ENCODE results near the gene C2orf68. TPM values are rescaled to one million over a fixed set of nuclear protein-coding genes. Genes with fewer than 3 reads are reported as not detected.

Gene C2orf68
- total RNA-seq, 1 experiment from 2014 or later, result 26.6 TPM

DNA sequence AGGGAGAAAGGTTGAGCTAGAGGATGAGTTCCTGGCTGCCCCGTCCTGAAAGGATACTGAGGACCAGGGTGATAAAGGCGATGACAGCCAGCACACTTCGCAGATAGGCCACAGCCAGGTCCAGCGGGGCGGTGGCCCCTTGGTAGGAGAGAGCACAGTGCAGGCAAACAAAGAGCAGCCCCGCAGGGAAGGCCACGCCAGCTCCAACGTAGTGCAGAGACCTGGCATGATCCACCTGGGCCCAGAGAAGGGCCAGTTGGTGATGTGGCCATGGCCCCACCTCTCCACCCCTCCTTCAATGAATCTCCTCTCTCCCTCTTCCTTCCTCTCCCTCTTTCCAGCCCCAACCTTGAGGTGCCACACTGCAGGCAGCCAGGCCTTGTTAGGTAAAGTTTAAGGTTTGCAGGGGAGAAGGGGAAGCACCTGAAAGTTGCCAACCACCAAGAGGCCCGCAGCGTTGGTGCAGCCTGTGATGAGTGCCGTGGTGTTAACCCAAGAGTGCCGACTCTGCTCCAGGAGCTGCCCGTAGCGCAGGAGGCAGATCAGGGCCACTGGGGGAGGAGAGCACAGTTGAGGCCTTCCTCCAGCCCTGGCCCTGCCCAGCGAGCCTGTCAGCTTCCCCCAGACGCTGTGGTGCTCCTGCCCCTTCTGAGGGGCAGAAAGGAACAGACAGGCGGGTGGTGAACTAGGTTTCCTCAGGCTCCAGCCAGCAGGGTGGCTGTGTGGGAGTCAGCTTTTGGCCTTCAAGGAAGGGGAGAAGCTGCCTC is 12.2 kb downstream of the C2orf68 start:
- DNase-seq (no peak), ATAC-seq (no peak)
- Histone ChIP-seq H3K9me3 (ENCODE audit: low read length) (no peaks in the 10 kb centered on the region), H4K20me1 (ENCODE audit: low read length) (no peaks in the 10 kb centered on the region), H3K79me2 (ENCODE audit: low read length) (peaks cover 20% of the 10 kb centered on the region), H3K27me3 (ENCODE audit: low read length) (no peaks in the 10 kb centered on the region), H3K4me1 (ENCODE audit: insufficient read depth, low read length) (peaks cover 16% of the 10 kb centered on the region), H3K9ac (ENCODE audit: low read length) (no peak overlapping the region), H3K4me3 (ENCODE audit: low read length) (no peak overlapping the region), H3F3A (ENCODE audit: low read length, unreplicated experiment) (no peaks in the 10 kb centered on the region), H2AFZ (ENCODE audit: low read length) (no peak overlapping the region), H3K27ac (ENCODE audit: low read length) (no peak overlapping the region), H3K4me2 (ENCODE audit: low read length) (no peak overlapping the region), H3K36me3 (ENCODE audit: low read depth, low read length) (peaks cover 13% of the 10 kb centered on the region; the same call in 1 of the 2 replicates), H3K9me2 (replicated peaks; ENCODE audit: low read length) (no peaks in the 10 kb centered on the region)
- intact Hi-C loops (cut with micrococcal nuclease), result loop anchor here (5.0 kb wide), 1 partner anchor 272 kb away; the partner anchor contains the start of gene TGOLN2
- POLR2A ChIA-PET (ENCODE audit: unreplicated experiment), result interaction anchor here (0.6 kb wide), 1 partner anchor 51 kb away, joined by 3 read pairs; no protein-coding TSS in a partner anchor
- CTCF ChIA-PET, result no interaction called here
- TF ChIP-seq EZH2phosphoT487 (IDR thresholded peaks at IDR 0.05; ENCODE audit: borderline replicate concordance, low read length), result no peak
- TF ChIP-seq, protein P1, sequence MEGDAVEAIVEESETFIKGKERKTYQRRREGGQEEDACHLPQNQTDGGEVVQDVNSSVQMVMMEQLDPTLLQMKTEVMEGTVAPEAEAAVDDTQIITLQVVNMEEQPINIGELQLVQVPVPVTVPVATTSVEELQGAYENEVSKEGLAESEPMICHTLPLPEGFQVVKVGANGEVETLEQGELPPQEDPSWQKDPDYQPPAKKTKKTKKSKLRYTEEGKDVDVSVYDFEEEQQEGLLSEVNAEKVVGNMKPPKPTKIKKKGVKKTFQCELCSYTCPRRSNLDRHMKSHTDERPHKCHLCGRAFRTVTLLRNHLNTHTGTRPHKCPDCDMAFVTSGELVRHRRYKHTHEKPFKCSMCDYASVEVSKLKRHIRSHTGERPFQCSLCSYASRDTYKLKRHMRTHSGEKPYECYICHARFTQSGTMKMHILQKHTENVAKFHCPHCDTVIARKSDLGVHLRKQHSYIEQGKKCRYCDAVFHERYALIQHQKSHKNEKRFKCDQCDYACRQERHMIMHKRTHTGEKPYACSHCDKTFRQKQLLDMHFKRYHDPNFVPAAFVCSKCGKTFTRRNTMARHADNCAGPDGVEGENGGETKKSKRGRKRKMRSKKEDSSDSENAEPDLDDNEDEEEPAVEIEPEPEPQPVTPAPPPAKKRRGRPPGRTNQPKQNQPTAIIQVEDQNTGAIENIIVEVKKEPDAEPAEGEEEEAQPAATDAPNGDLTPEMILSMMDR (conservative IDR thresholded peaks at IDR 0.05; ENCODE audit: low read depth, low read length), result no peak
- no peak for TF ChIP-seq EZH2 (IDR thresholded peaks at IDR 0.05; ENCODE audit: low read length, unreplicated experiment)
- BruUV-seq (replicated peaks), result no TSS peak

DNA sequence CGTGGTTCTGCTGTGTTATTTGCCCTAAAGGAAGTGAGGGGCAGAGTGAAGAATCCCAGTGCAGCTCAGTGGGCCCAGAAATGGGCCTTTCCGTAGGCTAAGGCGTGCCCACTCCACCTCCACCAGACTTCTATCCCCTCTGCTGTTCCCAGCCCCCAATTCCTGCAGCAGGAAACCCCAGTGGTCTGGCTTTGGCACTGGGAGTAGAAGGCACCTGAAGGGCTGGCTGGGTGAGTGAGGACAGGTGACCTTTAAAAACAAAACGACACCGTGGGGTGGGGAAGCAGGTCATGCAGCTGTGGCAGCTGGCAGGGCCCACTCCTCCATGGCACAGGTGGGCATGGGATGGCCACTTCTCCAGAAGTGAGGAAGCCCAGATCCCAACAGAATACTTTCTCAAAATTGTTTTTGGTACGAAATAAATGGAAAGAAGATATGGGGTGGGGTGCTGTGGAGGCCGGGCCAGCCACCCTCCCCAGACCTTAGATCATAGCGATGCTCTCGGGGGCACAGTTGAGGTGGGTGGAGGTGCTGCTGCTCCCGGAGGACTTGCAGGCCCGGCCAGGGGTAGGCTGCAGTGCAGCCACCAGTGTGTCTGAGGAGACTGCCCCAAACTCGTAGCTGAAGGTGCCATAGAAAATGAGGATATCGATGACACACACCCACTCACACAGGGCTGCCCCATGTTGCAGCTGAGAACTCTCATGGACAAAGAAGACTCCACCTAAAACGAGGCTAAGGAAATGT is 13.1 kb downstream of the C2orf68 start:
- Histone ChIP-seq H3K79me2 (ENCODE audit: low read length) (peaks cover 20% of the 10 kb centered on the region), H2AFZ (ENCODE audit: low read length) (no peak overlapping the region), H3K27me3 (ENCODE audit: low read length) (no peaks in the 10 kb centered on the region), H3K36me3 (ENCODE audit: low read depth, low read length) (peaks cover 13% of the 10 kb centered on the region; the same call in 1 of the 2 replicates), H3K9ac (ENCODE audit: low read length) (no peak overlapping the region), H4K20me1 (ENCODE audit: low read length) (no peaks in the 10 kb centered on the region), H3K4me3 (ENCODE audit: low read length) (no peak overlapping the region), H3K27ac (ENCODE audit: low read length) (no peak overlapping the region), H3K9me2 (replicated peaks; ENCODE audit: low read length) (no peaks in the 10 kb centered on the region), H3K4me2 (ENCODE audit: low read length) (no peak overlapping the region), H3F3A (ENCODE audit: low read length, unreplicated experiment) (no peaks in the 10 kb centered on the region), H3K9me3 (ENCODE audit: low read length) (no peaks in the 10 kb centered on the region), H3K4me1 (ENCODE audit: insufficient read depth, low read length) (peaks cover 16% of the 10 kb centered on the region)
- intact Hi-C loops (cut with micrococcal nuclease), result no loop called here
- CTCF ChIA-PET, result no interaction called here
- no TSS peak for BruUV-seq (replicated peaks)
- POLR2A ChIA-PET (ENCODE audit: unreplicated experiment), result no interaction called here
- TF ChIP-seq EZH2 (IDR thresholded peaks at IDR 0.05; ENCODE audit: low read length, unreplicated experiment) (no peak), EZH2phosphoT487 (IDR thresholded peaks at IDR 0.05; ENCODE audit: borderline replicate concordance, low read length) (no peak)
- TF ChIP-seq, protein P1 (conservative IDR thresholded peaks at IDR 0.05; ENCODE audit: low read depth, low read length), result no peak
- ATAC-seq, result no peak
- no peak for DNase-seq
